ENCODE results near the gene PRKAG3.

- no peak for TF ChIP-seq CTCF (conservative IDR thresholded peaks at IDR 0.05 in 1 of 2, IDR thresholded peaks at IDR 0.05 in 1 of 2; ENCODE audit: extremely low read depth in 1 of 2, insufficient read depth in 1 of 2, low read depth in 1 of 2, low read length in 2 of 2)
- TF ChIP-seq EZH2 (IDR thresholded peaks at IDR 0.05; ENCODE audit: borderline replicate concordance, low read length): no peak
These were observed 22.1 kb downstream of the PRKAG3 start for GRCh38 chr2:218809515-218809914.
